B cell (primary cell): ENCODE data around the gene CFAP221.

Experiments used
- EZH2 ChIP-seq: IDR thresholded peaks from 2 replicates; pipeline ENCODE4 v1.6.1; 2012; ENCODE audit warnings: borderline replicate concordance, low read depth, mild to moderate bottlenecking, moderate library complexity, low read length; ENCODE audit not compliant: insufficient read depth, poor library complexity, severe bottlenecking
- TF ChIP-seq, protein P1 (sequence below): fragments of 200-600 bp; IDR thresholded peaks from one replicate; pipeline ENCODE4 v1.8.0; 2022; ENCODE audit warnings: antibody characterized with exemption, mild to moderate bottlenecking

DNA sequence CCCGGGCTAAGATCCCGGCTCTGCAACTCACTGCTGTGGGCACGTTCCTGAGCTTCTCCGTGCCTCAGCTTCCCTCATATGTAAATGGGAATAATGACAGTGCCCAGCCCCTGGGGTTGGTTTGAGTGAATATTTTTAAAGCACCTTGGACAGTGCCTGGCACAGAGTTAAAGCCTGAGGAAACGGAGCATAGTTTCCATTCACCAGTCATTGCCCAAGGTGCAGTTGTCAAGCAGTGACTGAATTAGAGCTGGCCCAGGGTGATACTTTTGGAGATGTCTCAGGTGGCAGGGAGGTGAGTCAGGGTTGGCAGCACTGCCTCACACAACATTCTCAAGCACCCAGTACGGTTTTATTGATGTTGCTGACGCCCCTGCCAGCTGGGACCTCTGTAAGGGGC is 146.9 kb downstream of the CFAP221 start:
- TF ChIP-seq, protein P1, sequence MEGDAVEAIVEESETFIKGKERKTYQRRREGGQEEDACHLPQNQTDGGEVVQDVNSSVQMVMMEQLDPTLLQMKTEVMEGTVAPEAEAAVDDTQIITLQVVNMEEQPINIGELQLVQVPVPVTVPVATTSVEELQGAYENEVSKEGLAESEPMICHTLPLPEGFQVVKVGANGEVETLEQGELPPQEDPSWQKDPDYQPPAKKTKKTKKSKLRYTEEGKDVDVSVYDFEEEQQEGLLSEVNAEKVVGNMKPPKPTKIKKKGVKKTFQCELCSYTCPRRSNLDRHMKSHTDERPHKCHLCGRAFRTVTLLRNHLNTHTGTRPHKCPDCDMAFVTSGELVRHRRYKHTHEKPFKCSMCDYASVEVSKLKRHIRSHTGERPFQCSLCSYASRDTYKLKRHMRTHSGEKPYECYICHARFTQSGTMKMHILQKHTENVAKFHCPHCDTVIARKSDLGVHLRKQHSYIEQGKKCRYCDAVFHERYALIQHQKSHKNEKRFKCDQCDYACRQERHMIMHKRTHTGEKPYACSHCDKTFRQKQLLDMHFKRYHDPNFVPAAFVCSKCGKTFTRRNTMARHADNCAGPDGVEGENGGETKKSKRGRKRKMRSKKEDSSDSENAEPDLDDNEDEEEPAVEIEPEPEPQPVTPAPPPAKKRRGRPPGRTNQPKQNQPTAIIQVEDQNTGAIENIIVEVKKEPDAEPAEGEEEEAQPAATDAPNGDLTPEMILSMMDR, result no peak
- no peak for TF ChIP-seq EZH2
